Caco-2 (cell line): ENCODE data around the gene BCL3. TPM values are rescaled to one million over a fixed set of nuclear protein-coding genes. Genes with fewer than 3 reads are reported as not detected.
"Not testable (repeated sequence)": the region's sequence is repeated elsewhere in the genome, so short reads cannot be mapped to it uniquely, and the experiment has no call there.

Source experiments
- BruUV-seq: library from RNA; stranded (reverse); fragments of 400-500 nt; replicated peaks from 2 replicates; lab custom pipeline; 2021; lab: Mats Ljungman, UMichigan
- CTCF ChIA-PET: fragments of 300-600 bp; sonication (Branson Sonifier 250); formaldehyde crosslinking; loops from one replicate; lab custom pipeline; 2022; ENCODE audit warnings: antibody characterized with exemption; lab: Charles Lee
- POLR2A ChIA-PET: fragments of 300-600 bp; sonication (Branson Sonifier 250); formaldehyde crosslinking; loops from one replicate; lab custom pipeline; 2022; ENCODE audit warnings: antibody characterized with exemption; lab: Charles Lee
- DNase-seq, 2 experiments: peaks; one replicate each; pipeline versions ENCODE4 v3.0.0 to v3.0.0-alpha.2; 2020 to 2022
- H3K27me3 ChIP-seq: replicated peaks from 2 replicates; pipeline ENCODE4 v1.6.0; 2011; ENCODE audit warnings: low read length; ENCODE audit not compliant: control insufficient read depth, insufficient read depth
- H3K36me3 ChIP-seq: 2 replicates; pipeline ENCODE4 v1.5.1; 2011; ENCODE audit warnings: low read length; ENCODE audit not compliant: control insufficient read depth, insufficient read depth
- H3K4me1 ChIP-seq: fragments of 250-450 bp; sonication (Bioruptor Pico); 2 replicates; pipeline ENCODE4 v1.5.1; 2020; ENCODE audit warnings: mild to moderate bottlenecking
- H3K4me3 ChIP-seq: 2 replicates; pipeline ENCODE4 v1.5.1; 2011; ENCODE audit warnings: low read depth, mild to moderate bottlenecking, control low read depth, low read length
- H3K9me3 ChIP-seq: fragments of 250-450 bp; sonication (Bioruptor Pico); 2 replicates; pipeline ENCODE4 v1.5.1; 2020; ENCODE audit warnings: mild to moderate bottlenecking, moderate library complexity
- H3K27ac Mint-ChIP-seq: one replicate; pipeline ENCODE4 v1.8.0; 2022; ENCODE audit warnings: mixed read lengths; ENCODE audit not compliant: unreplicated experiment
- H3K27me3 Mint-ChIP-seq: one replicate; pipeline ENCODE4 v1.8.0; 2022; ENCODE audit warnings: mixed read lengths; ENCODE audit not compliant: insufficient read depth, unreplicated experiment
- H3K36me3 Mint-ChIP-seq: one replicate; pipeline ENCODE4 v1.8.0; 2022; ENCODE audit warnings: mild to moderate bottlenecking, mixed read lengths; ENCODE audit not compliant: insufficient read depth, unreplicated experiment
- H3K4me1 Mint-ChIP-seq: one replicate; pipeline ENCODE4 v1.8.0; 2022; ENCODE audit warnings: low read depth, mixed read lengths; ENCODE audit not compliant: unreplicated experiment
- H3K4me3 Mint-ChIP-seq: one replicate; pipeline ENCODE4 v1.8.0; 2022; ENCODE audit warnings: mild to moderate bottlenecking, moderate library complexity, mixed read lengths; ENCODE audit not compliant: unreplicated experiment
- H3K9me3 Mint-ChIP-seq: one replicate; pipeline ENCODE4 v1.8.0; 2022; ENCODE audit warnings: mixed read lengths; ENCODE audit not compliant: unreplicated experiment
- intact Hi-C: fragments of 100-400 bp; cut with micrococcal nuclease; formaldehyde crosslinking; loops from one replicate; pipeline ENCODE4 v1.10.0; 2022; ENCODE audit not compliant: unreplicated experiment
- total RNA-seq: library from RNA; stranded (reverse); gene quantifications from 2 replicates; pipeline ENCODE4 v1.2.3, GENCODE V29; 2022
- TF ChIP-seq, protein P1 (sequence below), 2 experiments: fragments of 200-600 bp in 1 of 2; IDR thresholded peaks; 1 replicate in 1 of 2; 2 replicates in 1 of 2; pipeline versions ENCODE4 v1.5.1 to v1.8.0; 2011 to 2022; ENCODE audit warnings: antibody characterized with exemption in 1 of 2, control low read depth in 1 of 2, inconsistent platforms in 1 of 2, low read depth in 1 of 2, low read length in 1 of 2, mild to moderate bottlenecking in 1 of 2, moderate library complexity in 1 of 2; ENCODE audit not compliant: insufficient read depth in 1 of 2, severe bottlenecking in 1 of 2, unreplicated experiment in 1 of 2

The BCL3 gene
- total RNA-seq, 1 experiment from 2014 or later, result 15.5 TPM

DNA sequence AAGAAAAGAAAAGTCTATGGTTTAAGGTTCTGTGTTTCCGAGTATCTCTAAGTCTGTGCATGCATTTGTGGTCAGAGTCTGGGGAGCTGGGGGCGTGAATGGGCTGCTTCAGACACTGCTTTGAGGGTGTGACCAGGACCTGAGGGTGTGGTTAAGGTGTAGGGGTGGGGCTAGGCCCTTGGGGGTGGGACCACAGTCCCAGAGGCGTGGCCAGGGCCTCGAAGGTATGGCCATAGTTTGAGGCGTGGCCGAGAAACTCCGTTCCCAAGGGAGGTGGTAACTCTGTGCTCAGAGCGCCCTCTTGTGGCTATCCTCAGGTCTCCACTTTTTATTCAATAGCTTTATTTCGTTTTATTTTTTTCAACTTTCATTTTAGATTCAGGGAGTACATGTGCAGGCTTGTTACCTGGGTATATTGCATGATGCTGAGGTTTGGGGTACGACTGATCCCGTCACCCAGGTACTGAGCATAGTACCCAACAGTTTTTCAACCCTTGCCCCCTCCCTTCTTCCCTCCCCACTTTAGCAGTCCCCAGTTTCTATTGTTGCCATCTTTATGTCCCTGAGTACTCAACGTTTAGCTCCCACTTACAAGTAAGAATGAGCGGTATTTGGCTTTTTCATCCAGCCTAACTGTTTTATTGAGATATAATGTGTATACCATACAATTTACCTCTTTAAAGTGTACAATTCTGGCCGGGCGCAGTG lies 22.2 kb downstream of the BCL3 start:
- no peaks in the 10 kb centered on the region for H3K36me3 ChIP-seq
- no peak overlapping the region for H3K27ac Mint-ChIP-seq
- H3K36me3 Mint-ChIP-seq, result peaks cover 5% of the 10 kb centered on the region
- TF ChIP-seq, protein P1, sequence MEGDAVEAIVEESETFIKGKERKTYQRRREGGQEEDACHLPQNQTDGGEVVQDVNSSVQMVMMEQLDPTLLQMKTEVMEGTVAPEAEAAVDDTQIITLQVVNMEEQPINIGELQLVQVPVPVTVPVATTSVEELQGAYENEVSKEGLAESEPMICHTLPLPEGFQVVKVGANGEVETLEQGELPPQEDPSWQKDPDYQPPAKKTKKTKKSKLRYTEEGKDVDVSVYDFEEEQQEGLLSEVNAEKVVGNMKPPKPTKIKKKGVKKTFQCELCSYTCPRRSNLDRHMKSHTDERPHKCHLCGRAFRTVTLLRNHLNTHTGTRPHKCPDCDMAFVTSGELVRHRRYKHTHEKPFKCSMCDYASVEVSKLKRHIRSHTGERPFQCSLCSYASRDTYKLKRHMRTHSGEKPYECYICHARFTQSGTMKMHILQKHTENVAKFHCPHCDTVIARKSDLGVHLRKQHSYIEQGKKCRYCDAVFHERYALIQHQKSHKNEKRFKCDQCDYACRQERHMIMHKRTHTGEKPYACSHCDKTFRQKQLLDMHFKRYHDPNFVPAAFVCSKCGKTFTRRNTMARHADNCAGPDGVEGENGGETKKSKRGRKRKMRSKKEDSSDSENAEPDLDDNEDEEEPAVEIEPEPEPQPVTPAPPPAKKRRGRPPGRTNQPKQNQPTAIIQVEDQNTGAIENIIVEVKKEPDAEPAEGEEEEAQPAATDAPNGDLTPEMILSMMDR (IDR thresholded peaks at IDR 0.05; ENCODE audit: insufficient read depth in 1 of 2, low read depth in 1 of 2, low read length in 1 of 2, severe bottlenecking in 1 of 2, unreplicated experiment in 1 of 2), result peak; percentile 66 to 95
- POLR2A ChIA-PET, result interaction anchor here (0.6 to 1.5 kb wide), 8 partner anchors 27 to 339 kb away, joined by 3 to 12 read pairs (median 4); partner anchors contain the start of gene NECTIN2
- H3K9me3 ChIP-seq, result no peaks in the 10 kb centered on the region
- peaks cover 2% of the 10 kb centered on the region for H3K4me1 ChIP-seq
- no peak overlapping the region for H3K4me3 ChIP-seq
- no peaks in the 10 kb centered on the region for H3K4me1 Mint-ChIP-seq
- peak overlapping the region; percentile 6 for H3K4me3 Mint-ChIP-seq
- H3K27me3 Mint-ChIP-seq, result no peaks in the 10 kb centered on the region
- no peaks in the 10 kb centered on the region for H3K9me3 Mint-ChIP-seq
- no TSS peak for BruUV-seq
- intact Hi-C loops, result loop anchor here (1.0 to 5.0 kb wide), 7 partner anchors 24 to 258 kb away; no protein-coding TSS in a partner anchor
- peak; percentile 97 to 98 for DNase-seq
- no peaks in the 10 kb centered on the region for H3K27me3 ChIP-seq
- CTCF ChIA-PET, result interaction anchor here (0.5 to 3.2 kb wide), 41 partner anchors 12 to 1243 kb away, joined by 3 to 206 read pairs (median 5); partner anchors contain the start of gene NECTIN2

GRCh38 chr19:44772144-44772543 lies 23.6 kb downstream of the BCL3 start:
- intact Hi-C loops, result loop anchor here (5.0 kb wide), 2 partner anchors 185 to 260 kb away; no protein-coding TSS in a partner anchor
- H3K4me3 Mint-ChIP-seq, result not testable (repeated sequence)
- CTCF ChIA-PET, result interaction anchor here (0.8 to 3.2 kb wide), 7 partner anchors 12 to 201 kb away, joined by 3 to 206 read pairs (median 5); no protein-coding TSS in a partner anchor

GRCh38 chr19:44772959-44773358 lies 24.5 kb downstream of the BCL3 start:
- CTCF ChIA-PET, result interaction anchor here (1.2 to 1.6 kb wide), 2 partner anchors 78 to 196 kb away, joined by 5 read pairs; no protein-coding TSS in a partner anchor
- POLR2A ChIA-PET, result interaction anchor here (0.6 to 1.0 kb wide), 3 partner anchors 28 to 49 kb away, joined by 3 read pairs; no protein-coding TSS in a partner anchor
- intact Hi-C loops, result loop anchor here (5.0 kb wide), 2 partner anchors 186 to 261 kb away; no protein-coding TSS in a partner anchor
- Histone ChIP-seq H3K9me3 (no peaks in the 10 kb centered on the region), H3K27me3 (no peaks in the 10 kb centered on the region), H3K4me1 (peaks cover 15% of the 10 kb centered on the region), H3K4me3 (no peak overlapping the region), H3K36me3 (no peaks in the 10 kb centered on the region)
- TF ChIP-seq, protein P1 (IDR thresholded peaks at IDR 0.05; ENCODE audit: insufficient read depth in 1 of 2, low read depth in 1 of 2, low read length in 1 of 2, severe bottlenecking in 1 of 2, unreplicated experiment in 1 of 2), result no peak
- Mint-ChIP-seq H3K27ac (no peak overlapping the region), H3K4me3 (no peak overlapping the region), H3K9me3 (no peaks in the 10 kb centered on the region), H3K27me3 (no peaks in the 10 kb centered on the region), H3K4me1 (peaks cover 5% of the 10 kb centered on the region), H3K36me3 (peaks cover 23% of the 10 kb centered on the region)
- DNase-seq, result no peak
- BruUV-seq, result no TSS peak

More at GRCh38 chr19:44772144-44772543, 23.6 kb downstream of the BCL3 start:
- DNase-seq, H3K27me3 Mint-ChIP-seq, H3K4me3 ChIP-seq, H3K4me1 Mint-ChIP-seq, H3K36me3 ChIP-seq, H3K9me3 ChIP-seq, H3K9me3 Mint-ChIP-seq, H3K27me3 ChIP-seq, H3K27ac Mint-ChIP-seq, BruUV-seq, POLR2A ChIA-PET: not testable (repeated sequence)
- peaks cover 15% of the 10 kb centered on the region for H3K4me1 ChIP-seq
- H3K36me3 Mint-ChIP-seq, result peaks cover 15% of the 10 kb centered on the region
